Superior temporal gyrus (tissue), 1 donor: ENCODE data around the gene FSD1.
"Not testable (repeated sequence)": the region's sequence is repeated elsewhere in the genome, so short reads cannot be mapped to it uniquely, and the experiment has no call there.

Source experiments
- DNase-seq: peaks from one replicate; pipeline ENCODE4 v3.0.0-alpha.2; 2016; ENCODE audit errors: extremely low spot score

Gene FSD1

DNA sequence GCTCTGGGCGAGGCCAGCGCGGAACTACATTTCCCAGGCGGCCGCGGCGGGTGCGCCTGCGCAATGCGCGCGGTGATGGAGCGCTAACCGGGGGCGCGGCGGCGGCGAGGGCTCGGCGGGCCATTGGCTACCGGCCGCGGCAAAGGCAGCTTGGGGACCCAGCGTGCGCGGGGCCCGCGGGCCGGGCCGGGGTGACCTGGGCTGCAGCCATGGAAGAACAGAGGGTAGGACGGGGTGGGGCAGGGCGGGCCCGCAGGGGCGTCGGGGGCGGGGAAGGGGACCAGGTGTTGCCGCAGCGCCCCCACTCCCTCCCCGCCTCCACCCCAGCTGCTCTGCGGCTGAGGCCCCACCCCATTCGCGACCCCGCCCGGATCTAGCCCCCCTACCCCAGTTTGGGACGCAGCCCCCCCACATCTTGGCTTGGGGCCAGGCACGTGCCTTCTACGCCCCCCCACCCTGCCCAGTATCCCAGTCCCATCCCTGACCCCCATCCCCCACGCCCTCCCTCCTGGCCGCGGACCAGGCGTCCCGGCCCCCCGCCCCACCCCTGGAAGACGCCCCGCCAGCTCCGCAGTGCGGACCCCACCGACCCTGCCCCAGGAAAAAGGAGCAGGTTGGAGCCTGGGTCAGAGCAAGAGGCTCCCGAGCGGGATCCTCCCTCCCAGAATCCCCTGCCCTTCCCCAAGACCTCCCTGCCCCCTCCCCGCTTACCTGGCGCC is at the start of gene FSD1:
Gene FSD1, plus strand, starts transcription at position 61 of the 719 bp plus-strand sequence. Its CDS starts 149 bp downstream, at position 210.
- peak; percentile 45 for DNase-seq

- DNase-seq, result no peak
These were observed 47.8 kb upstream of the FSD1 start for GRCh38 chr19:4256563-4256962.

DNA sequence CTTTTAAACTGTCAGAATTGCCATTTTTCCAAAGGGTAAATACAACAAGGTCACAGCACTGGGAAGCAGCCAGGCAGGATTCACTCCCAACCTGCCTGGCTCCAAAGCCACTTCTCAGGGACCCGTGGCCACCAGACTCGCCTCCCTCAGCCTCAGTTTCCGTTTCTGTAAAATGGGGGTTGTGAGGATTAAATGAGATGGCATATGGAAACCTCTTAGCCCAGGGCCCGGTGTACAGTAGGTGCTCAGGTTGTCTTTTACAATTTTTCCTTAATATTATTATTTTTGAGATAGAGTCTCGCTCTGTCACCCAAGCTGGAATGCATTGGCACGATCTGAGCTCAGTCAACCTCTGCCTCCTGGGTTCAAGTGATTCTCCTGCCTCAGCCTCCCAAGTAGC is 47.4 kb upstream of the FSD1 start:
- no peak for DNase-seq

DNA sequence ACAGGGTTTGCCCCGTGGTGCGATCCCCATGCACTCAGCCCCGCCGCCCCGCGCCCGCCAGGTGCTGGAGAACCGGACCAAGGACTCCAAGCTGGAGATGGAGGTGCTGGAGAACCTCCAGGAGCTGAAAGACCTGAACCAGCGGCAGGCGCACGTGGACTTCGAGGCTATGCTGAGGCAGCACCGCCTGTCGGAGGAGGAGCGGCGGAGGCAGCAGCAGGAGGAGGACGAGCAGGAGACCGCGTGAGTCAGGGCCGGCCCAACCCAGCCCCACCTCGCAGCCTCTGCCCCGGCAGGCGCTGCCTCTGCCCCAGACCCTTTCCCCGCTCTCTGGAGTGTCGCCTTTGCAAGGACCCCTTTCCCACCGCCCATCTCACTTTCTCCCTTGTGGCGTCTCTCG is 46.2 kb upstream of the FSD1 start:
- no peak for DNase-seq

DNA sequence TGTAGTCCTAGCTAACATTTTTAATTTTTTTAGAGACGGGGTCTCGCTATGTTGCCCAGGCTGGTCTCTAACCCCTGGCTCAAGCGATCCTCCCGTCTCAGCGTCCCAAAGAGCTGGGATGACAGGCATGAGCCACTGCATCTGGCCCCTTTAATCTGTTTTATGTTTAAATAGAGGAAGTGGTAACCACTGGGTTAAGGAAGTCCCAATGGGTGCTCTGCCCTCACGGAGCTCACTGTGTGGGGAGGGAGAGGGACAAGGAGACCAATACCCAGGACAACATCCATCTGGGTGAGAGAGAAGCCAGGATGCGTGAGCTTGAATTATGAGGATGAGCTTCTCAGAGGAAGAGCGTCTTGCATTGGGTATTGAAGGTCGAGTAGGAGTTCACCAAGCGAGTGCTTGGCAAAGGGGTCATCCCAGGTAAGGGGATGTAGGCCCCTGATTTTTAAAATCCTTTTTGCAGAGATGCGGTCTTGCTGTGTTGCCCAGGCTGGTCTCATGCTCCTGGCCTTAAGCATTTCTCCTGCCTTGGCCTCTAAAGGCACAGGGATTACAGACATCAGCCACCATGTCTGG is 43.7 kb upstream of the FSD1 start:
- no peak for DNase-seq

GRCh38 chr19:4264812-4265211 is 39.6 kb upstream of the FSD1 start:
- no peak for DNase-seq

- no peak for DNase-seq
These were observed 38.0 kb upstream of the FSD1 start for GRCh38 chr19:4266253-4267000.

- peak; percentile 36 for DNase-seq
These were observed 37.1 kb upstream of the FSD1 start for GRCh38 chr19:4267101-4267900.

- no peak for DNase-seq
These were observed 36.2 kb upstream of the FSD1 start for GRCh38 chr19:4267901-4268815.

- no peak for DNase-seq
These were observed 35.5 kb upstream of the FSD1 start for GRCh38 chr19:4268816-4269430.

DNA sequence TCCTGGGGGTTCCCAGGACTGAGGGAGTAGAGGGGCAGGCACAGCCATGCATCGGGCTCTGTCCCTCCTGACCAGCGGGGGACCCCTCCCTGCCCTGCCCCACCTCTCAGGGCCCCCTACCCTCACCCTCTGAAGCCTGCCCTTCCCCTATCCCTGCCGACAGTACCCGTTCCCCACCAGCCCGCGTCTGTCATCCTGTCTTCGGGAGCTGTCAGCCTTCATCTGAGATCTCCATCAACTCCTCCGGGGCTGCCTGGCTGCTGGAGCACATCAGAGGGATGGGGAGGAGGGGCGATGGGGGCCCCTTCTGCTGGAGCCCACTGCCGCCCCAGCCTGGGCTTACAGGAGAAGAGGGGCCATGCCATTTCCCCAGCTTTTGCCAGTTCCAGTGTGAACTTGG is 31.5 kb upstream of the FSD1 start:
- DNase-seq, result no peak

GRCh38 chr19:4274321-4274686 is 30.1 kb upstream of the FSD1 start:
- DNase-seq, result not testable (repeated sequence)

DNA sequence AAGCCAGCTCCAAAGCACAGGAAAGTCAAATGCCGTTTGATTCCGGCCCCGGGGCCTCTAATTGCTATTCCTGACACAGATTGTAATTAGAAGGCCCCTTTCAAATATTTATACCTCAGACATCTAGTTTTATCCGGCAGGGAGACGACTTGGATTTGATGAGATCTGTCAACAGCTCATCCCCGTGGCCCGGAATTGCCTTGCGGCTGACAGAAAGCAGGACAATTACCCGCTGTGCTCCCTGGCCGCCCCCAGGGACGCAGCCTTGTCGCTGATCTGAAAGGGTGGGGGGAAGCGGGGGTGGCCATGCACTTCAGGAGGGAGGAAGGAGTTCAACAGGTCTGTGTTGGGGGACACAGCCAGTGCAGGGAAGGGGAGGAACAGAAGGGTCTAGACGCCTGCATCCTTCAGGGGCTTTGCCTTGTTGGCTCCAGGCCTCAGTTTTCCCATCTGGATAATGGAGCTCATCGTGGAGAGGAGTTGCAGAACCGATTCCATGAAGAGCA is 27.2 kb upstream of the FSD1 start:
- no peak for DNase-seq

DNA sequence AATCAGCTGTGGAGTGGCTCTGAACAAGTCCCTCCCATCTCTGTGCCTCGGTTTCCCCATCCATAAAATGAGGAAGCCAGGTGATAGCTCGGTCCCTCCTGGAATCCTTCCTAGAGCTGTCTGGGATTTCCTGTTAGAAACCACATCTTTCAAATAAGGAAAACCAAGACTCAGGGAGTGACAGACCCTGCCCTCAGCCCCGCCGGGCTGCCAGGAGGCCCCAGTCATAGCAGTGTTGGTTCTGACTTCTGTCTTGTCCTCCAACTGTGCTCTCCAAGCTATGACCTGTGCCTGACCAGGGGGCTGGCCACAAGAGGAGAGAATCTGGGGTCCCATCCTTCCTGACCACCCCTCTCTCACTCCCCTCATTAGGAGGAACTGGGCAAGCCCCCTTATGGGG is 26.4 kb upstream of the FSD1 start:
- no peak for DNase-seq

DNA sequence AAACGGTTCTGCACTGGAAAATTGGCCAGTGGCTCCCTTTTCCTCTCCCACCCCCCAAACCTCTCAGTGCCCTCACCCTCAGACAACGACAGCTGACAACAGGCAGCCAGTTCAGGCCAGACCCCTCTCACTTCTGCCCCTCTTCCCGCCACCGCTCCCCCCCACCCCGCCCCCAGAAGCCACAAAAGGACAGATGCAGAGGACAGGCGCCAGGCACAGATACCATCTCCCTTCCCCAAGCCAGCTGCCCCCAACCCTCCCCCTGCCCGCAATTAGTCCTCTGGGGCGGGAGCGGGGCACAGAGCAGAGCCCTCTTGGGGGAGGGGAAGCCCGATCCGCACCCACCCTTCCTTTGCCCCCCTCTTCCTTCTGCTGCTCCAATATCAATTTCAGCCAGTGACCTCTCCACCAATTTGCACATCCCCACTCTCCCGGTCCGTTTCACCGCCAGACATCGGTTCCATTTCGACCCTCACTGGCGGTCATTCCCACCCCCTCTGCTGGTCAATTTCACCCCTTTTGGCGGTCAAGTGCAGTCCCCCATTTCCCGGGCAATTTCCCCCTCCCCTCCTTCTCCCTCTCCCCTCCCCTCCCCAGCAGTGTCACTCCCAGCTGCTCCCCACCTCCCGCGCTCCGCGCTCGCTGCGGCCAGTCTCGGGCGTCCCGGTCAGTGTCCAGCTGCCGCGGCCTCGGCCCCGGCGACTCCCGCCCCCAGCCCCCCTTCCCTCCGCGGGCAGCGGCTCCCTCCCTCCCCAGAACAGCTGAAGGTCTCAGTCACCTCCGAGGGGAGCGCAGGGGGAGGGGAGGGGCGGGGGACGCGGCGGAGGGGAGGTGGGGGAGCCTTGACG is 25.8 kb upstream of the FSD1 start, which contains the start of gene SHD:
Gene SHD, plus strand, starts transcription at position 848 of the 848 bp plus-strand sequence. CDS start 798 bp downstream, outside the sequence.
- no peak for DNase-seq

DNA sequence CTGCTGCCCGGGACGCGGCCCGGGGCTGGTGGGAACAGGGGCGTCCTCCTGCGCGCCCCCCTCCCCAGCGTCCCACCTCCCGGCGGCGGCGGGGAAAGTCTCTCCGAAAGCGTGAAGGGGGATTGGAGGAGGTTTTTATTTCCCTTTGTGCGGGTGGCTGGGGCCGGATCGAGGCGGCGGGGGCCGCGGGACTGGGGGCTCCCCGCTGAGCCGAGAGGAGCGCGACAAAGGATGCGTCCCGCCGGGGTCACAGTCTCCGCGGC is 25.2 kb upstream of the FSD1 start:
- DNase-seq, result no peak

DNA sequence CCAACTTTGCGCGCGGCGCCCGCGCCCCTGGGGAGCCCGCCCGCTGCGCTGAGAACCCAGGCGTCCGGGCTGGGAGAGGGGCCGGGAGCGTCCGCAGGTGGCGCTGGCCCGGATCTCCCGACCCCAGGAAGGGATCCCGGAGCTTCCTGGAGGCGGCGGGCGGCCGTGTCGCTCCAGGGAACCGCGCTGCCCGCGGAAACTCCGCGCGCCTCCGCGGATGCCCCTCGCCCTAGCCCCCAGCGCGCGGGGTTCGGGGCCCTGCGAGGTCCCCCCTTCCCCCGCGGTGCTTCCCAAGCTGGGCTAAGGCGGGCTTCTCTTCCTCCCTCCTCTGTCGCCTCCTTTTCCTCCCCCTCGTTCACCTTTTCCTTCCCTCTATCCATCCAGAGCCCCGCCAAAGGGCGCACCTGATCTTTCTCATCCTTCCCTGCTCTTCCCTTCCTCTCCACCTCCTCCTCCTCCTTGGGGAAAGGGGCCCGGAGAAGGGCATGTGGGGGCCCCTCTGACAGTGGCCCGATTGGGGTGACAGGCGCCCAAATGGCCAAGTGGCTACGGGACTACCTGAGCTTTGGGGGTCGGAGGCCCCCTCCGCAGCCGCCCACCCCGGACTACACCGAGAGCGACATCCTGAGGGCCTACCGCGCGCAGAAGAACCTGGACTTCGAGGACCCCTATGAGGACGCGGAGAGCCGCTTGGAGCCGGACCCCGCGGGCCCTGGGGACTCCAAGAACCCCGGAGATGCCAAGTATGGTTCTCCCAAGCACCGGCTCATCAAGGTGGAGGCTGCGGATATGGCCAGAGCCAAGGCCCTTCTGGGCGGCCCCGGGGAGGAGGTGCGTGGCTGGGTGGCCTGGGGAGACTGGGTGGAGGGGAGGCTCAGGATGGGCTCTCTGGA is 24.6 kb upstream of the FSD1 start:
- no peak for DNase-seq

DNA sequence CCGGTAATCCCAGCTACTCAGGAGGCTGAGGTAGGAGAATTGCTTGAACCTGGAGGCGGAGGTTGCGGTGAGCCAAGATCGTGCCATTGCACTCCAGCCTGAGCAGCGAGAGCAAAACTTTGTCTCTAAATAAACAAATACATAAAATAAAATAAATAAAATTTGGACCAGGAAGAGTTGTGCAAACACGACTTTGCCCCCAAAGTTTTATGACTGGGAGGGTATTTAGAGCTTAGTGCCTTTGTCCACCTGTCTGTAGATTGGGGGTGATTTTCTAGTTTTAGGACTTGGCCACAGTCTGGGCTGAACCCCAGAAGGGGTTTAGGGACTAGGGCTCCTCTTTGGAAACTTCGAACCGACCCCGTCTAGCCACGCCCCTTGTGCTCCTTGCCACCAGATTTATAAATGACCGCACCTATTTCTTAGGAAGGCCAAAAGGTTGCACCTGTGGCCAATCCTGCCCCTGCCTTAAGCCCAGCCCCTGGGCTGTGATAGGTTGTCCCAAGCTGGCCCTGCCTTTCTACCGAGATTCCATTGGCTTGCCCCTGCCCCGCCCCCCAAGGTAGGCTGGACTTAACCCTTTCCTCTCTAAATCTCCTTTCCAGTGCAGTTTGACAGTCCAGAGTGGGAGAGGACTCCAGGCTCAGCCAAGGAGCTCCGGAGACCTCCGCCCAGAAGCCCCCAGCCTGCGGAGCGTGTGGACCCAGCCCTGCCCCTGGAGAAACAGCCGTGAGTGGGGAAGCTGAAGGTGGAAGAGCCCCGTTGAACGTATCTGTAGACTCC is 20.0 kb upstream of the FSD1 start:
- no peak for DNase-seq
